Epithelial cell of esophagus (primary cell): Measurements from ENCODE around the gene P2RY13.

Experiments used
- DNase-seq: peaks from one replicate; pipeline ENCODE4 v3.0.0; 2010; ENCODE audit warnings: low read depth
- H3K4me3 ChIP-seq: 2 replicates; pipeline ENCODE4 v1.5.1; 2011; ENCODE audit warnings: mild to moderate bottlenecking, low read length, control low read depth
- TF ChIP-seq, protein P1 (sequence below): IDR thresholded peaks from 2 replicates; pipeline ENCODE4 v1.5.1; 2011; ENCODE audit warnings: low read depth, mild to moderate bottlenecking, low read length, control low read depth, inconsistent platforms; ENCODE audit not compliant: insufficient read depth; ENCODE audit errors: missing control alignments

P2RY13 gene

GRCh38 chr3:151315846-151316245, 13.5 kb downstream of the P2RY13 start:
- peak; percentile 95 for DNase-seq
- TF ChIP-seq, protein P1, sequence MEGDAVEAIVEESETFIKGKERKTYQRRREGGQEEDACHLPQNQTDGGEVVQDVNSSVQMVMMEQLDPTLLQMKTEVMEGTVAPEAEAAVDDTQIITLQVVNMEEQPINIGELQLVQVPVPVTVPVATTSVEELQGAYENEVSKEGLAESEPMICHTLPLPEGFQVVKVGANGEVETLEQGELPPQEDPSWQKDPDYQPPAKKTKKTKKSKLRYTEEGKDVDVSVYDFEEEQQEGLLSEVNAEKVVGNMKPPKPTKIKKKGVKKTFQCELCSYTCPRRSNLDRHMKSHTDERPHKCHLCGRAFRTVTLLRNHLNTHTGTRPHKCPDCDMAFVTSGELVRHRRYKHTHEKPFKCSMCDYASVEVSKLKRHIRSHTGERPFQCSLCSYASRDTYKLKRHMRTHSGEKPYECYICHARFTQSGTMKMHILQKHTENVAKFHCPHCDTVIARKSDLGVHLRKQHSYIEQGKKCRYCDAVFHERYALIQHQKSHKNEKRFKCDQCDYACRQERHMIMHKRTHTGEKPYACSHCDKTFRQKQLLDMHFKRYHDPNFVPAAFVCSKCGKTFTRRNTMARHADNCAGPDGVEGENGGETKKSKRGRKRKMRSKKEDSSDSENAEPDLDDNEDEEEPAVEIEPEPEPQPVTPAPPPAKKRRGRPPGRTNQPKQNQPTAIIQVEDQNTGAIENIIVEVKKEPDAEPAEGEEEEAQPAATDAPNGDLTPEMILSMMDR = no peak

GRCh38 chr3:151315136-151315535, 14.2 kb downstream of the P2RY13 start:
- peak; percentile 54 for DNase-seq
- peak overlapping the region; percentile 95 for H3K4me3 ChIP-seq
- TF ChIP-seq, protein P1 = no peak

More at GRCh38 chr3:151315846-151316245, 13.5 kb downstream of the P2RY13 start:
- peak overlapping the region; percentile 95 for H3K4me3 ChIP-seq

GRCh38 chr3:151314593-151314992, 14.8 kb downstream of the P2RY13 start:
- H3K4me3 ChIP-seq = peak overlapping the region; percentile 95
- no peak for DNase-seq
- TF ChIP-seq, protein P1 = no peak

GRCh38 chr3:151314137-151314536, 15.2 kb downstream of the P2RY13 start:
- H3K4me3 ChIP-seq = peak overlapping the region; percentile 95
- TF ChIP-seq, protein P1 = no peak
- DNase-seq = peak; percentile 38

- DNase-seq = no peak
- H3K4me3 ChIP-seq = peak overlapping the region; percentile 95
- TF ChIP-seq, protein P1 = no peak
Measured at GRCh38 chr3:151312972-151313371, 16.4 kb downstream of the P2RY13 start.

- DNase-seq = no peak
- peak overlapping the region; percentile 8 for H3K4me3 ChIP-seq
- TF ChIP-seq, protein P1 = no peak
Measured at GRCh38 chr3:151309566-151309965, 19.8 kb downstream of the P2RY13 start.
